GDM1 (cell line): ENCODE results near the gene NEDD8.
"Not testable (repeated sequence)": the region's sequence is repeated elsewhere in the genome, so short reads cannot be mapped to it uniquely, and the experiment has no call there.

Experiments
- DNase-seq: peaks from one replicate; lab custom pipeline; 2025; lab: John Stamatoyannopoulos, UW

The NEDD8 gene

GRCh38 chr14:24247422-24247821 lies 15.3 kb upstream of the NEDD8 start:
- no peak for DNase-seq

GRCh38 chr14:24246765-24247212 lies 14.6 kb upstream of the NEDD8 start:
- DNase-seq, result no peak

GRCh38 chr14:24245350-24245749 lies 13.2 kb upstream of the NEDD8 start:
- DNase-seq, result not testable (repeated sequence)

DNA sequence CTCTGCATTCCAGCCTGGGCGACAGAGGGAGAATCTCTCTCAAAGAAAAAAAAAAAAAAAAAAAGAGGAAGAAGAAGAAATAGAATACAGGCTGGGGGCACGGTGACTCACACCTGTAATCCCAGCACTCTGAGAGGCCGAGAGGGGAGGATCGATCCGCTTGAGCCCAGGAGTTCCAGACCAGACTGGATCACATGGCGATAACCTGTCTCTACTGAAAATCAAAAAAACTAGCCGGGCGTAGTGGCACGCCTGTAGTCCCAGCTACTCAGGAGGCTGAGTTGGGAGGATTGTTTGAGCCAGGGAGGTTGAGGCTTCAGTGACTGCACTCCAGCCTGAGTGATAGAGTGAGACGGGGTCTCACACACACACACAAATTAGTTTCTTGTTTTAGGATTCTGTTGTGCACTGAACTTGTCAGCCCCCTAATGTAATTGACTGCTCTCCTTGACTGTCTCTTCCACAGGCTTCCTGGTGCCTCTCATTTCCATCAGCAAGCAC lies 11.2 kb upstream of the NEDD8 start:
- peak; percentile 44 for DNase-seq

DNA sequence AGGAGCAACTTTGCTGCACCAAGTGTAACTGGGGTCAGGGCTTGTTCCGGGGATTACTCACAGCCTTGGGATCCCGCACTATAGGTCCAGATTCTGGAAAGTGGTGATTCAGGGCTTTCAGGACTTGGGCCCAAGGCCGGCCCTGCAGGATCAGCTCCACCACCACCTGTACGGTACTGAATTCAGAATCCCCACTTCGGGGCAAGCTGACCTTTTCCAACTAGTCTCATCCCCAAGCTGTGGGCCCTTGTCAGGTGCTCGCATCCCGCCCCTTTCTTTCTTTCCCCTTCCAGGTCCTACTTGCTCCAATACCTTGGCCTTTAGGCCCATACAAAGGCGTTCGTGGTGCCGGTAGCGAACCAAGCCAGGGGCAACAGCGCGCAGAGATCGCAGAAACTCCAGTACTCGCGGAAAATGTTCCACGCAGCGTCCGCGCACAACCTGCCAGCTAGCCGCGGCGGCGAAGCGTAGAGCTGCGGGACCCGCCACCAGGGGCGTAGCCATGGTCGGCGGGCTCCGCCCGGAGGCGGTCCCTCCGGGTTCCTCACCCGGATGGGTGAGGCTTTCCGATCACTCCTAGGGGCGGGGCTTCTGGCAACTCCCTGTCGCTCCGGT lies 9.8 kb upstream of the NEDD8 start:
- DNase-seq, result peak; percentile 92

DNA sequence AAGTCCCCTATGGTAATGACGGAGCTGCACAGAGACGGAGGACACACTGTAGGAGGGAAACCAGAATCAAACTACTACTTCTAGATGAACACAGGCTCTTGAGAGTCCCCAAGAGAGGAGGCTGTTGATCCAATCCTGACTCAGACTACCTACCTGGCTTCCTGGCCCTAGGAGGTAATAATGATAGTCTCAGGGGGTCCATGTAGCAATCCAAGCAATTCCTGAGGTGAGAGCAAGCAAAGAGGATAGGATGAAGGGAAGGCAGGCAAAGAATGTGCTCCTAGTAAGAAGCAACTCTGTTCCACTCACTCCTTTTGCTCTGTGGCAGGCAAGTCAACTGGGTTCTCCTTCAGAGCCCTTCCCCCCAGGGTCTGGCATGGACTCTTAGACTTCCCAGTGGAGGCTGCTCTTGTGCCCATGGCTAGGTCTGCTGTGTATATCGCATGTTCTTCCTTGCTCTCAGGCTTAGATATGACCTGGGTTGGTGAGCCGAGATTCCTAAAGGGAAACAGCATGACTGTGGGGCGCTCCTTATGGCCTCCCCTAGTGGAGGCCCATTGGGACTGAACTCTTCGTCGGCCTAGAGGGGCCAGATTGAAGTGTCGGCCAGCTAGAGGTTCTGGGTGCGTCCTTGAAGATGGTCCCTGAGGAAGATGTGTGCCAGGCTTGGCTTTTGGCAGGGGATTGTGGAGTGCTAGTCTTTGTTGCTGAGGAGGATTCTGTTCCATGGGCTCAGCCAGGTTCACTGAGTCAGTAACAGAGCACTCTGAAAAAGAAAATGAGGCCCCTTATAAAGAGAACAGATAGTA lies 8.1 kb upstream of the NEDD8 start:
- DNase-seq, result no peak

DNA sequence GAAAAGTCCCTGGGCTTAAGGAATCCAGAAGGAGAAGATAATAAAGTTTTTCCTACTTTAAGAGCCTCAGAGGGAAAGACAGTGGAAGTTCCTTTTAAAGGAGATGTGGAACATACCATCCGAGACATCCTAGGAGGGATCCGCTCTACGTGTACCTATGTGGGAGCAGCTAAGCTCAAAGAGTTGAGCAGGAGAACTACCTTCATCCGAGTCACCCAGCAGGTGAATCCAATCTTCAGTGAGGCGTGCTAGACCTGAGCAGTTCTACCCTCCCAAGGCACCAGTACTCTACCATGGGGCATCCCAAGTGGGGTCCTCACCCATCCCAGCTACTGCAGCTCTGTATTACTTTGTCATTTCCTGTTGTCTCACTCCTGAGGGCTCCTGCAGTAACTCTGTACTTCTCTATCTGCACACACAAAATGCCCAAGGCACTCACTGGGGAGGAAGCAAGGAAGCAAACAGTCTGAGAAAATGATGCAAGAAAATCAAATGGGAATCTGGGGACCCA lies 6.4 kb upstream of the NEDD8 start:
- no peak for DNase-seq

GRCh38 chr14:24238123-24238522 lies 6.0 kb upstream of the NEDD8 start:
- no peak for DNase-seq

DNA sequence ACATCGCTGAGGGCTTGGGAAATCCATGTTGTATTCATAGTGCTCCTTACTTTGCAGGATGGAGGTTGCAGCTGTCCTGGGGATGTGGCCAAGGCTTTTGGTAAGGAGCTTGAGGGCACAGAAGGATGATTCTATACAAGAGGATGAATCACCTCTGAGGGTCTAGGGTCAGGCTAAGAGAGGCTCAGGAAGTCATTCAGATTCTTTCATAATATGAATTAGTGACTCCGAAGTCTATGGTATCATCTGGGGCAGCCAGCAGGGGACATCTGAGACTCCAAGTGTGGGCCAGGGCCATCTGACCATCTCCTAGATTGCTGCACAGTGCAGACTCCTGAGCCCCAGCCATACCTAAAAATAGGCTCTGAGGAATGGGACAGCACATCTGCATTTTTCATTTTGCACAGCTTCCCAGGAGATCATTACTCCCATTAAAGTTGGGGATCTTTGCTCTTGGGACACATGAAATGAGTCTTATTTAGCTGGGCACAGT lies 5.3 kb upstream of the NEDD8 start:
- no peak for DNase-seq

GRCh38 chr14:24236689-24237462 lies 4.7 kb upstream of the NEDD8 start:
- DNase-seq, result no peak

DNA sequence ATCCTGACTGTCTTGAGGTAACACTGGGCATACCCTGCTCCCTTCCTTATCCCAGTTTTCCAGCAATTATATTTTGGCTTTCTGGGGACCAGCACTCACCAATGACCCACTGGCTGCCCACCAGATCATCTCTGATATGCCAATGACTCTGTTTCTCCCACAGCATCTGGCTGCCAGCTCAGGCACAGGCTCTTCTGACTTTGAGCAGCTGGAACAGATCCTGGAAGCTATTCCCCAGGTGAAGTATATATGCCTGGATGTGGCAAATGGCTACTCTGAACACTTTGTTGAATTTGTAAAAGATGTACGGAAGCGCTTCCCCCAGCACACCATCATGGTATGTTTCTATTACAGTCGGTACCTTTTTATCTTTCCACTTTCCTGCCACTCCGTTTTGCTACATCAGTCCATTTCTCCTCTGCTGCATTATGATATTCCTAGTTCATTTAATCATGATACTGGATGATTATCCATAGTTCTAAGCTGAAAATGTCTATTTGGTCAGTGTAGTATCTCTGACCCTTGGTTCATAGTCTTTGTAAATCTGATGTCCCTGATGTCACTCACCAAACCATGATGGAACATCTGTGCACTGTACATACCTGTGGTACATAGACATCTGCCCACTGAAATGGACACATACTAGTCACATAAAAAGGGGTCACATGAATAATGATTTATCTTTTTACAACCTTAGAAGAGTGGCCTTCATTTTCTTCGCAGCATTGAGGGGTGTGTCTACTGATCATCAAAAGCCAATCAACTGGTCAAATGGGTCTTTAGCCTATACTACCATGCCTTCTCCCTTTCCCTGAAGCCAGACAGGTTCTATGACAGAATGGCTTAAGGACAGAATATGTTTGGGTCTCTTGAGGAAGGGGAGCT lies 3.9 kb upstream of the NEDD8 start:
- no peak for DNase-seq

GRCh38 chr14:24234095-24235005 lies 2.2 kb upstream of the NEDD8 start:
- DNase-seq, result no peak

DNA sequence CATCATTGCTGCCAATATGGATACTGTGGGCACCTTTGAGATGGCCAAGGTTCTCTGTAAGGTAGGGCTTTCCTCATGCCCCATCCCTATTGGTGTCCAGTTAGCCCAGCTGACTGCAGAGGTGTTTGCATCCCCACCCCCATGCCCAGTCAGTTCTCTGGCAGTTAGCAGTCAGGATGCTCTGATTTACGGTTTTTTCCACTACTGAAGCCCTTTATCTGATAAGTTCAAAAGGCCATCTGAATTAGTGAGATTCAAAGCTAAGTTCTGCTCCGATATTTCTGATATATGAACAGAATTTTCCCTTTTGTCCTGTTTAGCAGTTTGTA lies 1.3 kb upstream of the NEDD8 start:
- DNase-seq, result no peak

GRCh38 chr14:24232645-24233537 lies 724 bp upstream of the NEDD8 start, which contains the start of gene GMPR2:
Gene GMPR2 (plus strand): TSS chr14:24232929. CDS start chr14:24233254, 325 bp downstream.
- no peak for DNase-seq

GRCh38 chr14:24231263-24232120 lies 675 bp downstream of the NEDD8 start:
- no peak for DNase-seq

GRCh38 chr14:24228902-24229301 lies 3.3 kb downstream of the NEDD8 start:
- no peak for DNase-seq

DNA sequence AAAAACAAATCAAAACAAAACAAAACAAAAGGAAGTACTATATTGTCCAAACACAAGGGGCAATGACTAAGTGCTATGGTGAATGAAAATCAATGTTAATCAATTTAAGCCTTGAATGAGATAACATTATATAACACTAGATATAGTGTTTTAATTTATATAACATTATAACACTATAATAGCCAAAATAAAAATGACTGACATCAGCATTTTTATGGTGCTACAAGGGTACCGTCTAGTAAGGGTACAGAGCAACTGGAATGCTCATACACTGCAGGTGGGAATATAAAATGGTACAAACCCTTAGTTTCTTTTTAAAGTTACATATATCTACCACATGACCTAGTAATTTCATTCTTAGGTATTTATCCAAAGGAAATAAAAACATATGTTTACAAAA lies 5.7 kb downstream of the NEDD8 start:
- DNase-seq, result no peak

GRCh38 chr14:24224618-24225071 lies 7.5 kb downstream of the NEDD8 start:
- no peak for DNase-seq
